Suprapubic skin (tissue), 4 donors: ENCODE data around the gene FOXC1. TPM values are rescaled to one million over a fixed set of nuclear protein-coding genes. Genes with fewer than 3 reads are reported as not detected.
A peak's percentile ranks its signal among the peaks of the same experiment; 100 is the strongest.

Experiments
- DNase-seq, 2 donors: peaks; one replicate each; pipeline ENCODE4 v3.0.0-alpha.2; 2019; ENCODE audit warnings: low spot score in 2 of 2
- H3K27ac ChIP-seq: fragments of 200-600 bp; sonication (generic); one replicate; pipeline ENCODE4 v1.5.1; 2019
- H3K27me3 ChIP-seq: fragments of 200-600 bp; sonication (generic); one replicate; pipeline ENCODE4 v1.5.1; 2019
- H3K36me3 ChIP-seq: fragments of 200-600 bp; sonication (generic); one replicate; pipeline ENCODE4 v1.5.1; 2019
- H3K4me1 ChIP-seq: fragments of 200-600 bp; sonication (generic); one replicate; pipeline ENCODE4 v1.5.1; 2019
- H3K4me3 ChIP-seq: fragments of 200-600 bp; sonication (generic); one replicate; pipeline ENCODE4 v1.5.1; 2019; ENCODE audit warnings: mild to moderate bottlenecking
- H3K9me3 ChIP-seq: fragments of 200-600 bp; sonication (generic); one replicate; pipeline ENCODE4 v1.5.1; 2019
- EP300 ChIP-seq: sonication (generic); formaldehyde crosslinking; IDR thresholded peaks from one replicate; pipeline ENCODE4 v1.6.1; 2017; ENCODE audit warnings: antibody characterized with exemption
- POLR2A ChIP-seq, 2 donors: fragments of 450-650 bp; IDR thresholded peaks; one replicate each; pipeline ENCODE4 v1.6.1; 2017; ENCODE audit warnings: antibody characterized with exemption in 2 of 2, mild to moderate bottlenecking in 2 of 2, moderate library complexity in 2 of 2
- POLR2AphosphoS5 ChIP-seq, 3 donors: sonication (generic); formaldehyde crosslinking; IDR thresholded peaks; one replicate each; pipeline ENCODE4 v1.6.1; 2017; ENCODE audit warnings: antibody characterized with exemption in 3 of 3
- WGBS: methylation state at CpG from one replicate; pipeline ENCODE4 v1.1.5; 2018; 5-methylcytosine and 5-hydroxymethylcytosine counted together
- total RNA-seq, 4 donors: library from RNA; depleted of rRNA; stranded (reverse); fragments of >200 nt; gene quantifications; one replicate each; pipeline ENCODE4 v1.1.0, GENCODE V29; 2016
- TF ChIP-seq, protein P1 (sequence below), 2 donors: fragments of 200-600 bp in 1 of 2; fragments of 450-650 bp in 1 of 2; sonication (generic) in 1 of 2; IDR thresholded peaks; one replicate each; pipeline ENCODE4 v1.5.1; 2016 to 2019; ENCODE audit warnings: antibody characterized with exemption in 2 of 2, mild to moderate bottlenecking in 1 of 2, moderate library complexity in 1 of 2

FOXC1 gene
- total RNA-seq, 4 donors from 2014 or later: 14.5 to 35.8 (median 21.4) TPM

DNA sequence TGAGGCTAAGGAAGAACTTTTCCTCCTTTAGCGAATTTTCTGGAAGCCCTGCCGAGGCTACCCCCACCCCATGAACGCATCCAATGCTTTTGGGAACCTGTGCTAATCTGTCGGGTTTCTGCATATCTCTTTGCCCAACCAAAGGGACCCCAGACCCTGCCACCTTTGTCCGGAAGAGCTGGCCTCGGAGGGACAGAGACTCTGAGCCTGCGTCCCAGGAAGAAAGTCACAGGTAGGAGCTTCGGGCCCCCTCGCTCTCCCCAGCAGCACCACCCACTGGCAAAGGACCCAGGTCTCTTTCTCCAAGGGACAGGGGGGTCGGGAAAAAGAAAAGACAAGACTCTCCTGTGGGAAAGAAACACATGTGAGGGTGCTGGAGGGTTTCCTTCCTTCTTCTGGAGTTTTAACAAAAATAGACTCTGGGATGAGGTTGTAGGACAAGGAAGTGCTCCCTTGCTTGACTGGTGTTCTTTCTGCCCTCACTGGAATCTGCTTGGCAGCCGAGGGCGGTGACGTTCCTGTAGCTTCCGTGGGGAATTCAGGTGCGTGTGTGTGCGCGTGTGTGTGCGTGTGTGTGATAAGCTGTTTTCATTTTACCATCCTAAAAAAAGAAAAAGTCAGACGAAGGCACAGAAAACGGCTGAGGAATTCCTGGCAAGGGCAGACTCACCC is 16.3 kb upstream of the FOXC1 start:
- peaks cover 65% of the 10 kb centered on the region for H3K27me3 ChIP-seq
- peaks cover 11% of the 10 kb centered on the region for H3K4me1 ChIP-seq
- peak overlapping the region; percentile 10 for H3K27ac ChIP-seq
- no peak for DNase-seq
- 60% methylated on average over 18 of the region's 20 CpGs for WGBS
- H3K9me3 ChIP-seq: no peaks in the 10 kb centered on the region
- H3K36me3 ChIP-seq: no peaks in the 10 kb centered on the region
- no peak overlapping the region for H3K4me3 ChIP-seq
- TF ChIP-seq EP300: no peak
- no peak for TF ChIP-seq POLR2AphosphoS5 (IDR thresholded peaks at IDR 0.05)
- TF ChIP-seq POLR2A (IDR thresholded peaks at IDR 0.05): no peak
- TF ChIP-seq, protein P1, sequence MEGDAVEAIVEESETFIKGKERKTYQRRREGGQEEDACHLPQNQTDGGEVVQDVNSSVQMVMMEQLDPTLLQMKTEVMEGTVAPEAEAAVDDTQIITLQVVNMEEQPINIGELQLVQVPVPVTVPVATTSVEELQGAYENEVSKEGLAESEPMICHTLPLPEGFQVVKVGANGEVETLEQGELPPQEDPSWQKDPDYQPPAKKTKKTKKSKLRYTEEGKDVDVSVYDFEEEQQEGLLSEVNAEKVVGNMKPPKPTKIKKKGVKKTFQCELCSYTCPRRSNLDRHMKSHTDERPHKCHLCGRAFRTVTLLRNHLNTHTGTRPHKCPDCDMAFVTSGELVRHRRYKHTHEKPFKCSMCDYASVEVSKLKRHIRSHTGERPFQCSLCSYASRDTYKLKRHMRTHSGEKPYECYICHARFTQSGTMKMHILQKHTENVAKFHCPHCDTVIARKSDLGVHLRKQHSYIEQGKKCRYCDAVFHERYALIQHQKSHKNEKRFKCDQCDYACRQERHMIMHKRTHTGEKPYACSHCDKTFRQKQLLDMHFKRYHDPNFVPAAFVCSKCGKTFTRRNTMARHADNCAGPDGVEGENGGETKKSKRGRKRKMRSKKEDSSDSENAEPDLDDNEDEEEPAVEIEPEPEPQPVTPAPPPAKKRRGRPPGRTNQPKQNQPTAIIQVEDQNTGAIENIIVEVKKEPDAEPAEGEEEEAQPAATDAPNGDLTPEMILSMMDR (IDR thresholded peaks at IDR 0.05): no peak

DNA sequence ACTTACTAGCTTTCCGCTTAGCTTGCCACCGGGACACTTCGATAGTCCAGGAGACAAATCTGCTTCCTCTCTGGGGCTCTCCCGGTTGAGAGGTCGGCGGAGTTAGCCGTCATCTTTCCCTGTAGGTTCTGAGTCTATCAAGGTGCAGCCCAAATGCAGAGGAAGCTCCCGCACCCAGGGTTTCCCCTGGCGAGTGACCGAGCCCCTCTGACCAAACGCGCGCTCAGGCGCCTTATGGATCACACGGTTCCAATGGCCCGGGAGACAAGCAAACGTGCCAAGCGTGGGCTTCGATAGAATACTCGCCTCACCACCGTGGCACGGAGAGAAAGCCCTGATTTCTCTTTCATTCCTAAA is 15.8 kb upstream of the FOXC1 start:
- WGBS: 75% methylated on average over 12 of the region's 22 CpGs
- no peaks in the 10 kb centered on the region for H3K9me3 ChIP-seq
- H3K4me1 ChIP-seq: peaks cover 11% of the 10 kb centered on the region
- peaks cover 69% of the 10 kb centered on the region for H3K27me3 ChIP-seq
- TF ChIP-seq POLR2A (IDR thresholded peaks at IDR 0.05) (no peak), EP300 (no peak), POLR2AphosphoS5 (IDR thresholded peaks at IDR 0.05) (no peak)
- TF ChIP-seq, protein P1 (IDR thresholded peaks at IDR 0.05): no peak
- no peak overlapping the region for H3K4me3 ChIP-seq
- peak in 1 of 2 donors; percentile 72 for DNase-seq
- no peaks in the 10 kb centered on the region for H3K36me3 ChIP-seq
- peak overlapping the region; percentile 10 for H3K27ac ChIP-seq

DNA sequence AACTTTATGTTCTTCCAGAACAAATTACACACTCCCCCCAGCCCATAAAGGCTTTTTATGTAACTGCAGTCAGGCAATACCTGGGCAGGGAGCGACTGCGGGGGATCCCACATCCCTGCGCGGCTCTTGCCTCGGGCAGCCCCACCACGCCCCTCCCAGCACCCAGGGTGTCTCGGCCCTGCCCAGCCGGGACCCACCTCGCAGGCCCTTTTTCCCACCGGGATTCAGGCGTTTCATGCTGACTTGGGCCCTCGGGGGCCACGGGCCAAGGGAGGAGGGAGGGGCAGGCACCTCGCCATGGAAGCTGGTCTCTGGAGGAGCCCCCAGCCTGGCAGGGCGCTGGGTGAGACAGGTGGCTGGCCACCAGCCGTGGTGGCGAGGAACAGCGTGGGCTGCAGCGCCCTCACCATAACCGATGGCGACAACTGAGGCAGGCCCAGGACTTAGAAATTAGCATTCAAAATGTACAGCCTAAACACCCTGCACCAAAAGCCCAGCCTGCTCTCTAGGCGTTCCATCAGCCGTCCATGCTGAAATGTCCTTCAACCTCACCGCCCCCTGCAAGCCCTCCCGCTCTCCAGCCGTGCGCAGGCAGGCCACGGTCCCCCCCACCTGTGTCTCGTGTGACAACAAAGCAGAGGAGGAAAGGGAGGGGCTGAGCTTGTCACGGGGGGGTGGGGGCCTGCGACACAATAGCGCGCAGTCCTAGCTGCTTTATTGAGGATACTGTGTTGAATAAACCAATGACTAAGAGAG is 15.1 kb upstream of the FOXC1 start:
- no peaks in the 10 kb centered on the region for H3K36me3 ChIP-seq
- TF ChIP-seq POLR2A (IDR thresholded peaks at IDR 0.05): no peak
- peaks cover 71% of the 10 kb centered on the region for H3K27me3 ChIP-seq
- DNase-seq: peak in 1 of 2 donors; percentile 72
- WGBS: 69% methylated on average over 18 of the region's 33 CpGs
- H3K4me3 ChIP-seq: no peak overlapping the region
- H3K4me1 ChIP-seq: peaks cover 11% of the 10 kb centered on the region
- peak overlapping the region; percentile 10 for H3K27ac ChIP-seq
- H3K9me3 ChIP-seq: no peaks in the 10 kb centered on the region

DNA sequence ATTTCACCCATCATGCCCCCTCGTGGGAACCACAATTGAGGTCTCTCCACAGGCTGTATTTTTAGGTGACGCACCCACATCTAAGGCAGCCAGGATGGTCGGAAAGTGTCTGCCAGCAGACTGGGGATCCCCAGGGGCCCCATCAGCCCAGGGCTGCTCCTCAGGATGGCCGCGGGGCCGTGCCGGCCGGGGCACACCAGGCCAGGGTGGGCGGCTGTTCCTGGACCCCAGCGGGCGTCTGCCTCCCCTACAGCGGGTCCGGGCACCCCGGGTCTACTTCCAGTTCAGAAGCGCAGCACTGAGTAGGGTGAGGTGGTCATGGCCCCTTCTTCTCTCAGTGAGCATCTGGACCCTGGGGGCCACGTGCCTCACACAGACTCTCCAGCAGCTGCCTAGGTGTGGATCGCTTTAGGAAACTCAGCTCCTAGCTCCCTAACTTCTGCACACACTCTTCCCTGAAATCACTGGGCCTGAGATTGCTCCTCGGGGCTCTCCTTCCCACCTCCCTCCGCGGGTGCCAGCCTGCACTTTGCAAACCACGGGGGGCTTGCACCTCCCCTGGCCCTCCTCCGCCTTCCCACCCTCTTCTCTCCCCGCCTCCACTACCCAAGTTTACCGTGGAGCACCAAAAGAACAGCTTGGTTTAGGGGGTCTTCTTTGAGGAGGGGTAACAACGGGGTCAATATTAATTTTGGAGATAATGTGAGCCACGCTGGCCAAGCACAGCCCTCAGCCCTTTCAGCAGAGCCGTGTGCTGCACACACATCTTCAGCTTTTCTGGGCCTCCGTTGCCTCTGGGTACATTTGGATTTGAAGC is 14.2 kb upstream of the FOXC1 start:
- WGBS: 59% methylated on average over 17 of the region's 28 CpGs
- no peaks in the 10 kb centered on the region for H3K9me3 ChIP-seq
- peaks cover 11% of the 10 kb centered on the region for H3K4me1 ChIP-seq
- H3K4me3 ChIP-seq: peak overlapping the region; percentile 4
- H3K36me3 ChIP-seq: no peaks in the 10 kb centered on the region
- H3K27me3 ChIP-seq: peaks cover 66% of the 10 kb centered on the region
- peak in 1 of 2 donors; percentile 78 for DNase-seq
- no peak overlapping the region for H3K27ac ChIP-seq
- TF ChIP-seq, protein P1 (IDR thresholded peaks at IDR 0.05): no peak
- no peak for TF ChIP-seq POLR2A (IDR thresholded peaks at IDR 0.05)
- TF ChIP-seq EP300: no peak
- no peak for TF ChIP-seq POLR2AphosphoS5 (IDR thresholded peaks at IDR 0.05)

DNA sequence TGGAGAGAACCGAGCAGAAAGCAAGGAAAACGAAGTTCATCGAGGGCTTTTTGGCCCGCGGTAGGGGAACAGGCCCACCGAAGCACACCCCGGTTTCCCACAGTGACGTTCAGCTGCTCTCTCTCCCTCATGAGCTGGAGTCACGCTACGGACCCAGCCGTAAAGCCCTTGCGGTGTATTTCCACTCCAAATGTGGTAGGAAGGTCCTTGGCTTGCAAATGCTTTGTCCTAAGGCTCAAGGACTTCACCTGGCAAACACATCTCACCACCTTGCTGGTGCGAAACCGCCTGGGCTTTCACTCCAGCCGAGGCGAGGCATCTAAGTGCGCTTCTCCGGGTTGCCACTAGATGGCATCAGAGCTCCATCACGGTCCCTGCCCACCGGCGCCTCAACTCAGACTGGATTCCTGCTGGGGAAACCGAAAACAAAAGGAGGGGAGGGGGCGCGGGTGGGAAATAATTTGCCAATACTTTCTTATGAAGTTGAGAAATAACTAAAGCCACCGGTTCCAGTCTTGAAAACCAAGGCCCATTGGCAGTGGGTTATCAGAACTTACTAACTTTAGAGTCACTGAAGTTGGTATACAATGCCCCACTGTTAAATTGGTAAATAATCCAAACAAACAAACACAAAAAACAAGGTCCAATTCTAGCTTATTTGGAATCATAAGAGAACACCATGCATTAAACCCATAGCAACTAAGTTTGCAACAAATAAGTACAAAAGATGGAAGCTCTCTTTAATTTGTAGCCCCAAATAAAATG is 13.4 kb upstream of the FOXC1 start:
- DNase-seq: peak in 1 of 2 donors; percentile 91
- peaks cover 64% of the 10 kb centered on the region for H3K27me3 ChIP-seq
- no peak overlapping the region for H3K27ac ChIP-seq
- TF ChIP-seq, protein P1 (IDR thresholded peaks at IDR 0.05): peak; percentile 82 to 94
- no peak for TF ChIP-seq POLR2A (IDR thresholded peaks at IDR 0.05)
- no peaks in the 10 kb centered on the region for H3K9me3 ChIP-seq
- H3K36me3 ChIP-seq: no peaks in the 10 kb centered on the region
- H3K4me3 ChIP-seq: peak overlapping the region; percentile 4
- WGBS: 15% methylated on average over 25 of the region's 25 CpGs
- H3K4me1 ChIP-seq: peaks cover 11% of the 10 kb centered on the region
